8988T (cell line): ENCODE results near the gene CITED2.
"Not testable (repeated sequence)": the region's sequence is repeated elsewhere in the genome, so short reads cannot be mapped to it uniquely, and the experiment has no call there.

ENCODE experiments used
- DNase-seq: peaks from one replicate; pipeline ENCODE4 v3.0.0; 2011

CITED2 gene

DNA sequence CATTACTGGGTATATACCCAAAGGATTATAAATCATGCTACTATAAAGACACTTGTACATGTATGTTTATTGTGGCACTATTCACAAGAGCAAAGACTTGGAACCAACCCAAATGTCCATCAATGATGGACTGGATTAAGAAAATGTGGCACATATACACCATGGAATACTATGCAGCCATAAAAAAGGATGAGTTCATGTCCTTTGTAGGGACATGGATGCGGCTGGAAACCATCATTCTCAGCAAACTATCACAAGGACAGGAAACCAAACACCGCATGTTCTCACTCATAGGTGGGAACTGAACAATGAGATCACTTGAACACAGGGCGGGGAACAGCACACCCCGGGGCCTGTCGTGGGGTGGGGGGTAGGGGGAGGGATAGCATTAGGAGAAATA is 10.7 kb downstream of the CITED2 start:
- not testable (repeated sequence) for DNase-seq

DNA sequence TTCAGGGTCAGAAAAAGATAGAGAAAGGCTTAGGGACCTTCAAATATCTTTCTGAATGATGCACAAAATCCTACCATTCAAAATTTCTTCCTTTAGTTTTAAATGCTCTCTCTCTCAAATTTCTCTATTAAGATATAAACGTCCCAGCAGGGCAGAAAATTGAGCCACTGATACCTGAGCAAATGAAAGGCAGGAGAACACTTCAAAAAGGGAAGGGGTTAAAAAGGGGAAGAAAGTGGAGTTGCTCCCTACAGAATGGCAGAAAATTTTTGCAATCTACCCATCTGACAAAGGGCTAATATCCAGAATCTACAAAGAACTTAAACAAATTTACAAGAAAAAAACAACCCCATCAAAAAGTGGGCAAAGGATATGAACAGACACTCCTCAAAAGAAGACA is 11.3 kb downstream of the CITED2 start:
- DNase-seq = not testable (repeated sequence)

DNA sequence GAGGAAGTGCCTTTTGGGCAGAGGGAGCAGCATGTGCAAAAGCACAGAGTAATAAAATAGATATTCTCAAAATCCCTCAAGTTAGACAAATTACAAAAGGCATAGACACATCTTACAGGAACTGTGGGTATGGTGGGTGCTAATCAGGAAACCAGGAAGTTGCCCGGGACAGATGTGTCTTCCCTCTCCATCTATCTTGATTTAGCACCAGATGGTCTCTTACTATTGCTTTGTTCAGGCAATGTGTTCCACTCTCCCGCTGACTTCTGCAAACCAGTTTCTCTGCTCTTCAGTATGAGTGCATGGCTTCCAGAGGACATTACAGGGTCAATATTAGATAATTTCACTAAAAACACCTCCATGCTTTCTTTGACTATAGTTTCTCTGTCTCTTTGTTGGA is 13.2 kb downstream of the CITED2 start:
- no peak for DNase-seq

DNA sequence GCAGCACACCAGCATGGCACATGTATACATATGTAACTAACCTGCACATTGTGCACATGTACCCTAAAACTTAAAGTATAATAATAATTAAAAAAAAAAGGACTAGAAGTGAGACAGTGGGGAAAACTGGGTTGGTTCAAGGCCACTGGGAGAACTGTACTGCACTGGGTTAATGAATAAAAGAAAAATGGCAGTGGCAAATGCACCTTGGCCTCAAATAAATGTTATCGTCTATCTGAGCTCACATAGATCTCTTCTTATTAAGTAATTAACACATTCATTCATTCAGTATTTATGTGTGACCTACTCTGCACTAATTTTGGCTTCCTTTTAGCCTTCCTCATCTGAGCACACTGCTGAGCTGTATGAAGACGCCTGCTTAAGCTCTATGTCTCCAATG is 17.5 kb downstream of the CITED2 start:
- DNase-seq = no peak

DNA sequence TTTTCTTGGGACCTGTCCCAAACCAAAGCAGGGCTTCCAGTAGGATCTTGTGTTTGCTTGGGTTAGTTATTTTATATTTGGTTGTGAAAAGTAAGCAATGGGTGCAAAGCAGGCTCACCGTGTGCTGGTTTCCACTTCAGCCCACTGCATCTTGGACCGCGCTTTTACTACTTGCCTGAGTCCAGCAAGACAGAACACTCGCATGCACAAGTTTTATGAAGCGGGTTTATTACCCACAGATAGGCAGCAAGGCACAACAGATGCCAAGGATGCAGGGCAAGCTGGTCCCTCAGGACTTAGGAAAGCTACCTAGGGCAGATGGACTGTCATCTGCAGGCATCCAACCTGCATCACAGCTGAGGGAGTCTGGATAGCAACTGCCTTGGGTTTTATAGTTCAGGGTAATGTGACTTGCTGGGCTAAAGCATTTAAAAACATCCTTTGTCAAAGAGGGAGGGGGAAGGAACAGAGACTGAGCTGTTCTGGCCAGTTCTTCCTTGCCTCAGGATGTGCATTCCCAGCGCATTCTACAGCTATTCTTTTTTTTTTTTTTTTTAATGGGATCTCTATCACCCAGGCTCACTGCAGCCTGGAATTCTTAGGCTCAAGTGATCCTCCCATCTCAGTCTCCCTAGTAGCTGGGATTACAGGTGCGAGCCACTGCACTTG is 18.5 kb downstream of the CITED2 start:
- no peak for DNase-seq

DNA sequence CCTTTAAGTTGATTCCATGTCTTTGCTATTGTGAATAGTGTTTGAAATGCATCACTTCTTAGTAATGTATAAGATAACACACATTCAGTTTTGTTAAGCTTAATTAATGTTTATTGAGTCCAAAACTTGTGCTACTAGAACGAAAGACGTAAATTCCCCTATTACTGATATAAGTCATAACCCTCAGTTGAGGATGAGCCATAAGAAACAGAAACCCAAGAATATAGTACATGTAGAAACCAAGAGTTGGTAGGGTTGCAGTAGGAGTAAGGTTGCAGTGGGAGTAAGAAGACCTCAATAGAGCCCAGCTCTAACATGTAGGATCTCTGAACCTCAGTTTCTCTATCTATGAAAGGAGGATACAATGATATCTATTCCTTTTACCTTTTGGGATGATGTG is 19.3 kb downstream of the CITED2 start:
- no peak for DNase-seq

DNA sequence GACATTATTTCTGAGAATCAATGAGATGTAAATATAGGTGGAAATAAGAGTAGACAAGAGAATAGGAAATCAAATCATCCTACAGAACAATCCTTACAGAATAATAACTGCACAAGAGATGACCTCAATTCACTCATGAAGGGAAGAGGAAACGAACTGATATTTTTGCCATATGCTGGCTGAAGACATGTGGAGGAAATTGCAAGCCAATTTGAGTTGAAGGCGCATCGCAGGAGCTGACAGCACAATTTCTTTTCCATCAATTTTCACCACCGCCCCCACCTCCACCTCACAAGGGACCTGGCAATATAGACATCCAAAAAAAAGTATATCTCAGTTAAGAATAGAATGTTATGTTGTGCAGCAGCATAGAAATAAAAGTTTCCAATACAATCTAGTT is 20.3 kb downstream of the CITED2 start:
- no peak for DNase-seq

DNA sequence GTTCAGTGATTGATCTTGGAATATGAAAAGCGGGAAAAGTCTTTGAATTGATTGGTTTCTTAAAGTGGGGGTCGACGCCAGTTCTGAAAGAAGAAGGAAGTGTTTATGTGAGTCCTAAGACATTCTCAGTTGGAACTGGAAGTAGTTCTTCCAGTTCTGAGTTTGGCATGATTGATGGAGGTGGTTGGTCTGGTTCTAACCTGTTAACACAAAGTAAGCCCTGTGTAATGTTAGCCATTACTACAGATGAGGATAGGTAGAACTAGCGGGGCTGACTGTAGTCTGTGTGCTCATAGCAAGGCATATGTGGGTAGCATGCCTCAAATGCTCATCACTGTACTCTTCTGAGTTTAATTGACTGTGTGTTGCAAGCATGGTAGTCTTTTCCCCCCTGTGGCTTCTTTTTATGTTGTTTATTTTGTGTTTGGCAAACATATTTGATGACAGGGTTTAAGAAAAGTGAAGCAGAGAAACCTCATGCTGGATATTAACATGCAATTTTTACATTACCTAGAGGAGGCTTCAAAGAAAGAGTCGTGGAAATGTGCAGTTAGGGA is 24.9 kb downstream of the CITED2 start:
- DNase-seq = no peak

DNA sequence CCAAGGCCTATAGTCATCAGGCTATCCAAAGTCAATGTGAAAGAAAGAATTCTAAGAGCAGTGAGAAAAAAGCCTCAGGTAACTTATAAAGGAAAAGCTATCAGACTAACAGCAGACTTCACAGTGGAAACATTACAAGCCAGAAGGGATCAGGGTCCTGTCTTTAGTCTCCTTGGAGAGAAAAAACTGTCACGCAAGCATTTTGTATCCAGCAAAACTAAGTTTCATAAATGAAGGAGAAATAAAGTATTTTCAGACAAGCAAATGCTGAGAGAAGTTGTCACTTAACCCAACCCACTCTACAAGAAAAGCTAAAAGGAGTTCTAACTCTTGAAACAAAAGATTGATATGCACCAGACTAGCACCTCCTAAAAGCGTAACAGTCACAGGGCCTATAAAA is 28.1 kb downstream of the CITED2 start:
- DNase-seq = no peak

DNA sequence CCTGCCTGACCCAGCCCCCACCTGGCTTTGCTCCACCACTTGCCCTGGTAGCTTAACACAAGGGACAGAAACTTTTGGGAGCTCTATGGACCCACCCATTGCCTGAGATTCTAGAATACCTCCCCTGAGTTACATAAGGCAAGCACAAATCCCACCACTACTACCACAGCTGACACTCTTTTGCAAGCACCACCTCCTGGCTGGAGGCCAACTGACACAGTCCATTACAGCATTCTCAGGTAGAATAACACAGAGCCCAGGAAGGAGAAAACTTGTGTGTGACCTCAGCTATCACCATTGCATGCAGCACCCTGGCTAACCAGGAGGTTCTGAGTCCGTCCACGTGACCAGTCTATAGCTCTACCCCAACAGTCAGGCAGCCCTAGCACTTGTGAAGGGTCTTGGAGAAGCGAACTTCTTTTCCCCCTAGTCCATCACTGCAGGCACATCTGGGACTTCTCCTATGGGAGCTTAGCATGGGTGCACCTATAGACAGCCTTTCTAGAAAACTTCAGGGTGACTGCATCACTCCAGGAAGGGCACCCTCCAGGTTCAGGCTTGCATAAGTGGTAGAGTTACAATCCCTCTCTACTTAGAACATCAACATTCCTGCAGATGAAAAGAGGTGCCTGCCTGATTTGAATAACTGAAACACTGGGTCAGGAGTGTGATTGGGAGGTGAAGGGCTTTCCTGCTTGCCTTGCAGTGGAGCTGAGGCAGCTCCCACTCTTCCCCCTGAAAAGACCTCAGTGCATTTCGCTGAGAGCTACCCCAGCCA is 30.1 kb downstream of the CITED2 start:
- DNase-seq = no peak

DNA sequence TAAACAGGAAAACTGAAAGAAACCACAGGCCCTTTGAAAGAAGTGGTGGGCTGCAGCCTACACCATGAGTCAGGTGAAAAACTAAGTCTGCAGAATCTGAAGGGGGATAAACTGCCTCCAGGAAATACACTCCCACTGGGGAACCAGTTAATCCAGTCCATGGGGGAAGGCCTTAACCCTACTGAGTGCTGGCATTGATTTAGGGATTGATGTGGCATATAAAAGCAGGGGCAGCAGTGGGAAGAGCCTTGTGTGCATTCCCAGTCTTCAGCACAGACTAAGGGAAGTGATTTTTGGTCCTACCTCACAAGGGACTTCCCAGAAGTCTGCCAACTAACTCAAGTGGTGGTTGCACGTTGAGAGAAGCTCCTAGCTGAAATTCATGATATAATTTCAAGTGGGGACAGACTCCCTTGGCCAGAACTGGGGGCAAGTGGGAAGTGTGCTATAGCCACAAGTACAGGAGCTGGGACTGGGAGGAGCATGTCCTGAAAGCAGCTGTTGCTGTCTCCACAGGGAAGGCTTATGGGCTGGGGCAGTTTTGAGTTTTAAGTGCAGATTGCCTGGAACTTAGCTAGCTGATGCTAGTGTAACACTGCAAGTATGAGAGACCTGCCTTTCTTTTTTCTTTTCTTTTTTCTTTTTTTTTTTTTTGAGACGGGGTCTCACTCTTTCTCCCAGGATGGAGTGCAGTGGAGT is 31.2 kb downstream of the CITED2 start:
- no peak for DNase-seq

DNA sequence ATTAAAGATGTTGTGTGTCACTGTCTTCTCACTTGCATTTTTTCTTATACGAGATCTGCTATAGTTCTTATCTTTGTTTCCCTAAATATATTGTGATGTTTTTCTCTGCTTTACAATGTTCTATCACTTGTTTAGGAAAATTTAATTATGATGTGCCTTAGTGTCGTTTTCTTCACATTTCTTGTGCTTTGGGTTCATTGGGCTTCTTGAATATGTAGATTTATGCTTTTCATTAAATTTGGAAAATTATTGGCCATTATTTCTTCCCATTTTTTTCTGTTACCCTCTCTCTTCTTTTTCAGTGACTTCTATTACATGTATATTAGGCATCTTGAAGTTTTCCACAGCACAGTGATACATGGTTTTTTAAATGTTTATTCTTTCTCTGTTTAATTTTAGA is 33.4 kb downstream of the CITED2 start:
- DNase-seq = no peak

DNA sequence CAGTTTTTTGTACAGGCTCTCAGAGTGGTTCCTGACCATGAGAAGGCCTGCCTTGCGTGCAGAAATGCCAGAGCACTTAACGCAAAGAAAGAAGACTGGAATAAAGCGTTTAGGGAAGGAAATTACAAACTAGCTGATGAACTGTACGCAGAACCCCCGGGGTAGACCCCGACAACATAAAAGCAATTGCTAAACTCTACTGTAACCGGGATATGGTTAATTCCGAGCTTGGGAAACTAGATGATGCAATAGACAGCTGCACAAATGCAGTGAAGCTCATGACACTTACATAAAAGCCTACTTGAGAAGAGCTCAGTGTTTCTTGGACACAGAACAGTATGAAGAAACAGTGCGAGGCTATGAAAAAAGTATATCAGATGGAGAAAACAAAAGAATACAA is 35.7 kb downstream of the CITED2 start:
- no peak for DNase-seq

DNA sequence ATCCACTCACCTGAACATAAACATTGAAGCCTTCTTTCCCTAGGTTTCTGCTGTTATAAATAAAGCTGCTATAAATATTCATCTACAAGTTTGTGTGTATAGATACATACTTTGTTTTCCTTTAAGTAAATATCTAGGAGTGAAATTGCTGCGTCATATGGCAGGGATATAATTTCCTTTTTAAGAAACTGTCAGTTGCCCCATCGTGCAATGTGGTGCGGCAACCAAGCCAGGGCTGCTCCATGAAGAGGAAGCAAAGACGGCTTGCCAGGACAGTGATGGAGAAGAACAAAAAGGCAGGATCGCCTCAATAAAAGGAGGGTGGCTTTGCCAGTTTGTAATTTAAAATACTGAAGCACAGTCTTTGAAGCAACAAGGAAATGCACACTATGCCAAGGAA is 36.6 kb downstream of the CITED2 start:
- DNase-seq = no peak

DNA sequence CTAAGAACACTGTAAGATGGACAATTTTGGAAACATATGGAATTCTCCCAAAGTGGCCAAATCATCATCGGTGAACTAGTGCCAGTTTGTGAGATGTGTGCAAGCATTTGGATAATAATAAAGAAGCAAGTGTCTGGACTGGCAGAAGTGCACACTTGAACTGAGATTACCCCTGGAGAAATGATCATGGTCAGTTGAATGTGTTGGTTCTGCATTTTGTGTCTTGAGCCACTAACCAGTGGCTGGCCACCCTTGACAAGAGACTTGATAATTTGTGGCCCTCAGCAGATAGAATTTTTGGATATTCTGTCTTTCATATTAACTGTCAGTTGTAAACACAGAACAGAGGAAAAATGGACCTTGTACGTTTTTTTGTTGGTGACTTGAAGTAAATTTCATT is 37.4 kb downstream of the CITED2 start:
- DNase-seq = no peak

DNA sequence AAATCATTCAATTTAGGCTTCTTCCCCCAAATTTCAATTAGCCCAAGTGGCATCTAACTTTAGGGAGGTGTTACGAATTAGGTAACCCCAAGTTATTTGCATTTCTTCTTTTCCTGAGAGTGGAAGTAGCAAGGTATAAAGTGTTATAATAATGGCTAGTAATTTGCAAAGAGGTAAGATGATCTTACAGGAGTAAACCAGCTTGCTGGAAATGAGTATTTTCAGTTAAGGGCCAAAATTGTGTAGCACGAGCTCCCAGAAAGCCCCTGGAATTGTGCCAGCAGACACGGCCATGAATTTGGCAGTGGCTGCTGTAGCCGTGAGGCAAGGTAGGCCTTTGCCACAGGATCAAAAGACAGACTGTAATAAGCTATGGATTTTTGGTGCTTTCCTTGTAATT is 38.0 kb downstream of the CITED2 start:
- no peak for DNase-seq

DNA sequence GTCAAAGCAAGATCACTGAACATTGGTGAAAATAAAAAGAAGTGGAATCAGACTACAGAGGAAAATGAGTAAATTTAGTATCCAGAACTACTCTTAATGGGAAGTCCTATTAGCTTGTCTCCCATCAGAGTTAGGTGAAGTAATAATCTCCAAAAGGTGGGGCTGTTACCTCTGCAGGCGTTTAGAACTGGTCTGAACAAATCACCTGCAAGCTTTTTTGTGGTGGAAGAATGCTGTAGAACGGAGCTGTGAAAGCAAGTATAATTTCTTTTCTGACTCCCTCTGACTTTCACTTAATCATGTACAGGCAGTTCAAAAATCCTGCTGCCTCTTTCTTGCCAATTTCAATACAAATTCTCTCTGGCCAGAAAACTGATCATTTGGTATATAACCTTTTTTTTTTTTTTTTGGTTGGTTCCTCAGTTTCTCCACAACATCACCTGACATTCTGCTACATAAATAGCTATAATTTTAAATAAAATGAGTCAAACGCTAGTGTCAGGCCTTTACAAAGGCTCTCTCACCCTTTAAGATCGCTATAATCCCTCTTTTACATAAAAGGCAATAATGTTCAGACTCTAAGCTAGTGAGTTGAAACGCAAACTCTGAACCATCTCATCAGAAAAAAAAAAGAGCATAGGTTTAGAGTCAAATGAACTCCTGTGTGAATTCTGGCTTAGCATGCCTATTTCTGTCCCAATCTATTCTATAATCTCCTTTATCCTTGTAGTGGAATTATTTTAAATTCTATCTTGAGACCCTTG is 38.8 kb downstream of the CITED2 start:
- no peak for DNase-seq

DNA sequence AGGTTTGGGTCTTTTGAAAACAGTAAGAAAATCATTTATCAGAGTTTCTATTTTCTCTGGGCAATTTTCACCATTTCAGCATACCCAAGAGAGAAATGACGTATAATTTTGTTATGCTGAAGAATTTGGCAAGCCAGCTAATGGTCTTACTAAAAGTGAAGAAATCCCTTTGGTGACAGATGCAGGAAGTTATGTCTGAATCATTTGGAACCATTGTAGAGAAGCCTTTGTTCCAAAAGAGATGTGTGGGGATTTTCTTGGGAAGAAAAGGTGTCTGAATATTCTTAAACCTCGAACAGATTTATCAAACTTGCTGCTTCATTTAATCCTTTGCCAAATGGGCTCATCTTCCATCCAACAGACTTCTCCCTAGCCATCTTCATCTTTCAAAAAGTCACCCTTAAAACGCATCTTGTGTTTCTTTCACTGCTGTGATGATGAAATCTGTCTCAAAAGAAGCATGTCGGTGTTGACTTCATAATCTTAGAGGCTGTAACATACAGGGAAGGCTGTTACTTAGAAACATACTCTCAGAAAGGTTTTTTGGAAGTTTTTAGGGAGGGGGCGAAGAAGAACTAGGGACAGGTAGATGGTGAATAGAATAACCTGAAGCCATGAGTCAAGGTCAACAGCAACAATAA is 39.5 kb downstream of the CITED2 start:
- DNase-seq = no peak

DNA sequence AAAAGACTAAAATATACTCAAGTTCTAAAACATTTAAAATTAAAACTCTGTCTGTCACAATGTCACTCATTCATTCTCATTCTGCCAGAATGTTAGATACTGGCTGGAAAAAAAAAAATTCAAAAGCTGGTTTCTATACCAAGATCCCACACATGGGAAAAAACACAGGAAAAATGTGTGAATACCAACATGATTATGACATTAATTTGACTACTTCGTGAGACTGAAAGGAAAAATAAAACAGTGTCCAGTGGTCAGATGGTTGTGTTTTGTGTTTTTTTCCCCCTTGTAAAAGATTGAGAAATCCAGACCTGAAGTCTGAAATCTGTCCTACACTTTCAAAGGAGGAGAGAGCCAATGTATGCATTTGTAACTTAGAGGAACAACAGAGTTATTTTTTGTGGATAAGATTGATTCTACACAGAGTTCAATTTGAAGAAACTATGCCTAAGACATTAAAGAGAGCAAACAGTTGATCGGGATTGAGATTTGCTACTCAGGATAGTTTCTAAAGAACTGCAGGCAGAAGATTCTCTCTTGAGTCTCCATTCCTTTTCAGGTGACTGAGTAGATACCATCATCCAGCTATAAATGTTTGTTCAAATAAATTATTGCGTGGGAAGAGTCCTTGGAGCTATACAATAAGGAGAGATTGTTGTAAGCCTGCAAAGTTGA is 43.5 kb downstream of the CITED2 start:
- DNase-seq = no peak

DNA sequence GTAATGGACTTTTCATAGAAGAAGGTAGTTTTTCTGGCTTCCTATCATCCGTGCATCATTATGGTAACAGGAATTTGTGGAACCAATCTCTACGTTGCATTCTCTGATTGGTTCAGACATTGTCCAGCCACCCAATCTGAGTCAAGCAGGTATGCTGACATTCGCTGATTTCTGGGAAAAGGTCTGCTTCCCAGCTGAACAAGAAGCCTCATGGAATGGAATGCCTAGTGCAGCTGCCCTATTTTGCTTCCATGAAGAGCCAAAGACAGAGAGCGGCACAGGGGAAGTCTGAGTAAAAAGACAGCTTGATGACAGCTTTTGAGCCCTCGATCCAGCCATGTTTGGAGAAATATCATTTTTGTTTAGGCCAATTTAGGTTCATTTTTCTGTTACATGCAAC is 44.1 kb downstream of the CITED2 start:
- DNase-seq = no peak

DNA sequence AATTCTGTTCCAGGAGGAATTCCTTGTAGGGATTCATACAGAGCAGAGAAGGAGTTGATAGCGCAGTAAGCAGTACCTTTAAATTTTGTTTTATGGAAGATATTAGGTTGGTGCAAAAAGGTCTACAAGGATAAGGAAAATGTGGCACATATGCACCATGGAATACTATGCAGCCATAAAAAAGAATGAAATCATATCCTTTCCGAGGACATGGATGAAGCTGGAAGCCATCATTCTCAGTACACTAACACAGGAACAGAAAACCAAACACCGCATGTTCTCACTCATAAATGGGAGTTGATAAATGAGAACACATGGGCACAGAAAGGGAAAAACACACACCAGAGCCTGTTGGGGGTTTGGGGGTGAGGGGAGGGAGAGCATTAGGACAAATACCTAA is 45.2 kb downstream of the CITED2 start:
- no peak for DNase-seq

DNA sequence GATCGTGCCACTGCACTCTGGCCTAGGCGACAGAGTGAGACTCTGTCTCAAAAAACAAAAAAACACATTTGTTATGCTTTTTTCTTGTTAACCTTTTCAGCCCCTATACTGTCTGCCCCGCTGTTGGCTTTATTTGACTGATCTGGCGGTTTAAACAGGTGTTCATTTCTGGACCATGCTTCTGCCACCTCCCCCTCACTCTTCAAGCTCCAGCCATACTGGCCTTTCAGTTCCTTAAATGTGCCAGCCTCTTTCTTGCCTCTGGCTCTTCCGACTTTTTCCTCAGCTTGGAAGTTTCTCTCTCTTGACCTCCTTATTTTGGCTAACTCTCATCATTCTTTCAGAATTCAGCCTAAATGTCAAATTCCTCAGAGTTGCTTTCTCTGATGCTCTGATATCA is 47.4 kb downstream of the CITED2 start:
- DNase-seq = no peak
